HG02678 (cell line): ENCODE measurements around the gene KRT32.
A peak's percentile ranks its signal among the peaks of the same experiment; 100 is the strongest.

Experiments used
- ATAC-seq: cut with Tn5 transposase; IDR thresholded peaks from one replicate; pipeline ENCODE4 v1.9.1; 2021; ENCODE audit warnings: mild to moderate bottlenecking, moderate library complexity; ENCODE audit not compliant: unreplicated experiment

The KRT32 gene

GRCh38 chr17:41466988-41467387, at the start of gene KRT32:
KRT32 (minus strand) TSS chr17:41467386; CDS start chr17:41467325, 61 bp downstream.
- ATAC-seq = no peak

DNA sequence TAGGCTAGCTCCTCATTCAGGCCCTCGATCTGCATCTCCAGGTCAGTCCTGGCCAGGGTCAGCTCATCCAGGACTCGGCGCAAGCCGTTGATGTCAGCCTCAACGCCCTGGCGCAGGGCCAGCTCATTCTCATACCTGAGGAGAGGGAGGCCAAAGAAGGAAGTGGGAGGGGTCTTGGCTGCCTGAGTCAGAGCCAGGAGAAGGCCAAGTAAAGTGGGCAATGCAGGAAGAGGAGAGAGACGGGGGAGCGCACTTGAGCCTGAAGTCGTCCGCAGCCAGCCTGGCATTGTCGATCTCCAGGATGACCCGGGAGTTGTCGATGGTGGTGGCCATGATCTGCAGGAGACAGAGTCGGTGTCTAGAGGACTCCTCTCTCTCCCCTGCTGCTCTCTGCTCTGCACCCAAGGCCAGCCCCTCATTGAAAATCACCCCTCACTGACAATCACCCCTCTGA, 49.7 kb upstream of the KRT32 start:
- no peak for ATAC-seq

DNA sequence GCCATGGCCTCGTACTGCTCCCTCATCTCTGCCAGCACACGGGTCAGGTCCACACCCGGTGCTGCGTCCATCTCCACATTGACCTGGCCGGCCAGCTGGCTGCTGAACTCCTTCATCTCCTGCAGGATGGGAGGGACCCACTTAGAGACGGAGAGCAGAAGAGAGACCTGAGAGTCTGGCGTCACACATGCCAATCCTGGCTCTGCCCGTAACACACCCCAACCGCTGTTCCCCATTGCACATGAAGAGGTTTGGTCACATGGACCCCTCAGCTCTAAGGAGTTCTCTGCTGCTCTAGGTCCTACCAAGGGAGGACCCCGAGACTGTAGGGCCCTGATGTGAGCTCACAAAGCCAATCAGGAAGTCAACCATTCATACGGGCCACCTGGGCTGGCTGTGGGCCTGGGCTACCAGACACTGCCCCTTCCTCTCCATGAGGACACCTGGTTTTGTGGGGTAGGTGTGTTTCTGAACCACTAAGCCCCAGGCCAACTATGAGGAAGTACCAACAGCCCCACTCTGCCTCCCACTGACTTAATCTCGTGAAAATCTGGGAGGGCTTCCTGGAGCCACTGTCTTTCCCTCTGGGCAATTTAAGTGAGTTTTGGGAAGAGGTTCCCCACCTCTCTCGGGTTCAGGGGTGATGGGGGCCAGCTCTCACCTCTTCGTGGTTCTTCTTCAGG, 49.1 kb upstream of the KRT32 start:
- no peak for ATAC-seq

- ATAC-seq = no peak
These were observed 46.0 kb upstream of the KRT32 start for GRCh38 chr17:41513168-41513547.

GRCh38 chr17:41512546-41513167, 45.5 kb upstream of the KRT32 start:
- ATAC-seq = no peak

- no peak for ATAC-seq
These were observed 44.5 kb upstream of the KRT32 start for GRCh38 chr17:41511716-41512115.

GRCh38 chr17:41511116-41511515, 43.9 kb upstream of the KRT32 start:
- ATAC-seq = no peak

DNA sequence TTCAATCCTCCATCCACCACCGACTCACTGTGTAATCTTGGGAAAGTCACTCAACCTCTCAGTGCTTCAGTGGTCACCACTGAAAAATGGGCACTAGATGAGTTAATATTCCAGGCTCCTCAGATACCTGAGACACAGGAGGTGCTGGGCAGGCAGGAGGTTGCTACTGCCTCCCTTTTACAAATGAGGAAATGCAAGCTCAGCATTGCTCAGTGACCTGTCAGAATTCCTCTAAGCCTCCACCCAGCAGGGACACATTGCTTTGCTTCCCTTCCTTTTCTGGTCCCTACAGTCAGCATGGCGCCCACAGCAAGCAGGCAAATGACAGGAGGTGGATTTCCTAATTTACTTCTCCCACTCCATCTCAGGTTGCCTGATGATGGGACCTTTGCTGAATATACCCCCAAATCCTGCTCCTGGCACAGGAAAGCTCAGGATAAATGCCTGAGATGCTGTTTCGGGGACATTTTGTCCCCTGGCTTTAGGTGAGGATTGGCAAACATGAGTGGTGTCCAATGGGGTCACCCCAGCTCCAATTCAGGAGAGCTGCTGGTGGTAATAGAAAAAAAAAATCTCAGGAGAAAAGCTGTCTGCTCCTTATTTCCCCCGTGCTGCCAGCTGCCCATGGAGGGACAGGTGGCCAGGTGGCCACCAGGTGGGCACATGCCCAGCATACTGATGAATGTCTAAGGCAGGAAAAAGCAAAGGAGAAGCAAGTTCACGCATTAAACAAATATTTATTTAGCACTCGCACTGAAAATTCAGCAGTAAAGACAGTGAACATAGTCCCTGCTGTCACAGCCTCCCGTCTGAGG, 43.3 kb upstream of the KRT32 start:
- ATAC-seq = no peak

DNA sequence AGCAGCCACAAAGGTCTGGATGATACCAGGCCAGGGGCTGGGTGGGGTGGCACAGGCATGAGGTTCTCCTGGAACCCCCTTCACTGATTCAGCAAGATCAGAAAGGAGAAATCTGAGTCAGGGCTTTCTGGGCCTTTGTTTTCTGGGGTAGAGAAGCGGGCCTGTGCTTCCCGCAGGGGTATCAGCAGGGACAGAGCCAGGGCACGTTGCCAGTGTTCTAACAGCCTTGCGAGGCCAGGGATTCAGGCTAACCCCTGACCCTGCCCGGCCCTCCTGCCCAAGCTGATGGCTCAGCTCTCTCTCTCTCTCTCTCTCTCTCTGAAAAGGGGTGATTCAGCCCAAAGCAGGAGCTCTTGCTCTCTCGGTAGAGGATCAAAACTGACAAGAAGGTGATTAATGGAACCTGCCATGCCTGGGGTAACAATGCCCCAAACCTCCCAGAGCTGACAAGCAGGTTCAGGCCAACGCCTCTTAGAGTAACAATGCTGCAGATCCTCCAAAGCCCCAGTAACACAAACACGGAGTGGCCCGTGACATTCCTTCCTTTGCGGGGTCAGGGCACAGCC, 40.2 kb upstream of the KRT32 start:
- ATAC-seq = no peak

DNA sequence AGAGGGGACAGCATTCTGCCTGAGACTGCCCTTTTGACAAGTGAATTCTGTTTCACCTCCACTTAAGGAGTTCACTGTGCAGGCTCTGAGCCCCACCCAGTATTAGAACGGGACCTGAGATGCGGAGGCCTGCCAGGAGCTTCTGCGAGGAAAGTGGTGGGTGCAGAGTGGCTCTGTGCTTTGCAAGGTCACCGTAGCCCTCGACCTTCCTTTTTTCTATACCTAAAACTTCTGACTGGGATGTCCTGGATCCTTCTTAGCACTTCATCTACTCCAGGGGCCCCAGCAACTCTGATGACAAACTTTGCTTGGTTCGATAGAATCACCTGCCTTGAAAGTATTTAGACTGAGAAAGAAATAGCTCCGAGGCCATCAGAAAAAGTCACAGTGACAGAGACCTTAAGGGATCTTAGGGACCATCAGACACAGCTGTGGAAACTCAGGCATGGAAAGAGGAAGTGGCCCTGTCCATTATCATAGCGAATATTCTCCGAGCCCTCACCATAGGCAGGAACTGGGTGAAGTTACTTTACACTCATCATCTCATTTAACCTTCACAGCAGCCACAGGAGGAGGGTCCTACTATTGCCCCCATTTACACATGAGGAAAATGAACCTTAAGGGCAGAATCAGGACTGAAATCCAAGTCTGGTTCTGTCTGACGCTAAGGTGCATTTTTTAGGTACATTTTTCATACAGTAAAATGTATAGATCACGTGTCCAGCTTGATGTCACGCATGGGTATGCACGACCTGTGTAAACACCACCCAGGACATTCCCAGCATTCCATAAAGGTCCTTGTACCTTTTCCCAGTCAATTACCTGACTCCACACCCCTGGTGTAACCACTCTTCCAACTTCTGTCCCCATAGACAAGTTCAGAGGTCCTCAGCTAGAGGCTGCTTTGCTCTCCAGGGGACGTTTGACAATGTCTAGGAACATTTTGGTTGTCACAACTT, 38.9 kb upstream of the KRT32 start:
- ATAC-seq = no peak

DNA sequence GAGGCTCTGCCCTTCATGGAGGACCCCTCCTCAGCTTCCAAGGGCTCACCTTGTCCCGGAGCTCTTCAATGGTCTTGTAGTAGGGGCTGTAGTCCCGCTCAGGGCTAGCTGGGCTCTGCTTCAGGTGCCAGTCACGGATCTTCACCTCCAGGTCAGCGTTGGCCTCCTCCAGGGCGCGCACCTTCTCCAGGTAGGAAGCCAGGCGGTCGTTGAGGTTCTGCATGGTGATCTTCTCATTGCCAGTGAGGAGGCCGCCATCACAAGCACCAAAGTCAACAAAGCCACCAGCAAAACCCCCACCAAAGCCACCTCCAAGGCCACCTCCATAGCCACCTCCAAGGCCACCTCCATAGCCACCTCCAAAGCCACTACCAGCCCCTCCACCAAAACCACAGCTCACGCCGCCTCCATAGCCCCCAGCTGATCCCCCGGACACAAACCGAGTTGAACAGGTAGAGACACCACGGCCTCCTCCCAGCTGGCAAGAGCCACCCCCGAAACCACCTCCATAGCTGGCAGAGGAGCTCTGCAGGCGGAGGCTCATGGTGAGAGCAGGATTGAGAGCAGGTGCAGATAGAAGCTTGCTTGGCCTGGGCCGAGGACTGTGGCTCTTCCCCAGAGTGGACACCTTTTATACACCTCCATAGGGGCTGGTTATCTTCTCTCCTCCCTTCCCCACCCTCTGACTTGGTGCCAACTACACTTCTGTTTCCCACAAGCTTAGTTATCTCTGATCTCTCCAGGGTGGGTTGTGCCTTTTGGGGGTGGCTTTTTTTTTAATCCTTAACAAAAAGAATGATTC, 38.0 kb upstream of the KRT32 start, which contains the start of gene KRT13:
Gene KRT13 (minus strand): TSS at position 606 of the 802 bp plus-strand sequence. CDS start 62 bp downstream, at position 544.
- no peak for ATAC-seq

- no peak for ATAC-seq
These were observed 37.2 kb upstream of the KRT32 start for GRCh38 chr17:41504246-41504977.

GRCh38 chr17:41503202-41503601, 36.0 kb upstream of the KRT32 start:
- no peak for ATAC-seq

DNA sequence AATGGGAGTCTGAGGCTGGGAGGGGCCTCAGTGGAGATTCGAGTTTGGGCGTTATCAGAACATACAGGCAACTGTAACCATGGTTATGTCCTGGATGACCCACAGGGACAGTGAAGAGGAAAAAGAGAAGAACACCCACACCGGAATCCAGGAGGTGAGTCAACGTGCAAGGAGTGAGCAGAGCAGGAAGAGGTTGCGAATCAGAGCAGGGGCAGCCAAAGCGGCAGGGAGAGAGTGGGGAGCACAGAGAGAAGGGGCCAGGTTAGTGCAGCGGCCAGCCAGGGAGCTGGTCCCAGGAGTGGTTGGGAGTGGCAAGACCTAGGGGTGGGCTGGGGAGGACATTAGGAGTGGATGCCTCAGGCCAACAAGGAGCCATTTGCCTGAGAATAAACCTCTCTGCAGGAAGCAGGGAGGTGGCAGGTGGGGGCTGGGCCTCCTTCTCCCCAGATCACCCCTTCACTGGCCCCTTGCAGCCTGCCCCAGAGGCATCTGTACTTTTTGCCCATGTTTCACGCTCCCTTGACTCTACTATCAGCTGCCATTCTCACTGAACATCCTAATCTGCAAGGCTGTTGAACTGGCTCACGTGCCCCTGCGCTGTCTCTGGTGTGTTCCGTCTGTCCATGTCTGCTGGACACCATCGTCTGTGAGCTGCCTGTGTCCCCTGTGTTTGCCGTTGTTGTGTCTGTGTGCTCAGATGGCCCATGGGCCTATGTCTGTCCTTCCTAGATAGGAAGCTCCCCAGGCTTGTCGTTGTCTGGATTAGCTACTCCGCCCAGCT, 33.1 kb upstream of the KRT32 start:
- no peak for ATAC-seq

- ATAC-seq = no peak
These were observed 32.5 kb upstream of the KRT32 start for GRCh38 chr17:41499714-41500113.

DNA sequence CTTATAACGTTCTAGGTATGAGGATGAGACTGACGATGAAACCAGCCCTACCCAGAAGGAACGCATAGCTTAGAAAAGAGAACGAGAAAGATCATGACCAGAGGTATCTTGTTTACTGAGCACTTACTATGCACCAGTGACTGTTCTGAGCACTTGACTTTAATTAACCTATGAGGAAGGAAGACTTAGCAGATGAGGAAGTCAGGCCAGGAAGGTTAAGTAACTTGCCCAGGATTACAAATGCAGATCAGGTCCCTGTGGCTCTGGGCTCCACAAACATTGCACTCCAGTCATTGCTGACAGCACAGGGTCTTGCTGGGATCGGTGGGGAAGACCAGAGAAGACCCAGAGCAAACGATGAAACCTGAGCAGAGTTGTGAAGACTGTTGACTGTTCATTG, 31.1 kb upstream of the KRT32 start:
- no peak for ATAC-seq

GRCh38 chr17:41496803-41497484, 29.8 kb upstream of the KRT32 start:
- ATAC-seq = peak; percentile 73
